AG10803 (cell line): ENCODE data around the gene CRYGC.

Experiments
- DNase-seq: peaks from one replicate; pipeline ENCODE4 v3.0.0; 2010; ENCODE audit warnings: low read depth
- H3K4me3 ChIP-seq: 2 replicates; pipeline ENCODE4 v1.5.1; 2011; ENCODE audit warnings: mild to moderate bottlenecking, low read length, control low read depth
- CTCF ChIP-seq: conservative IDR thresholded peaks from 2 replicates; pipeline ENCODE4 v1.5.1; 2011; ENCODE audit warnings: mild to moderate bottlenecking, low read length, control low read depth, inconsistent platforms

CRYGC gene

DNA sequence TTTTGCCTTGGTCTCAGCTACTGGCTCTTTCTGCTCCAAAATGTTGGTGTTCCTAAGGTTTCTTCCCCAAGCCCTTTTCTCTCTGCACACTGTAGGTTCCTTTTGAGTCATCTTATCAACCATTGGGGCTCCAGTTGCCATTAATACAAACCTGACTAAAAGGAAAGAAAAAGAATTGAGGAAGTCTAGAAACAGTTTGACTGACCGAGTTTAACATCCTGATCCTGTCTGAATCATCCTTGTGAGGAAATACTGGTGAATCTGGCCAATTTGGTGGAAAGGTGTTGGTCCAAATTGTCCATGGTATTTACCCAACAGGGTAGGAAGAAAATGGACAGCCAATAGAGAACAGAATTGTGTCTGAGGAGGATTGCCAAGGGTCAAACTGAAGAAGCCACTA, 43.6 kb downstream of the CRYGC start:
- no peak for DNase-seq
- TF ChIP-seq CTCF = no peak
- H3K4me3 ChIP-seq = no peak overlapping the region

- no peak for DNase-seq
- no peak overlapping the region for H3K4me3 ChIP-seq
These were observed 45.8 kb downstream of the CRYGC start for GRCh38 chr2:208083807-208084206.

More at GRCh38 chr2:208083807-208084206, 45.8 kb downstream of the CRYGC start:
- no peak for TF ChIP-seq CTCF
